ENCODE data around the gene TIGD6. TPM values are rescaled to one million over a fixed set of nuclear protein-coding genes. Genes with fewer than 3 reads are reported as not detected.

The TIGD6 gene
- total RNA-seq, 1 experiment from 2014 or later: 2.1 TPM

DNA sequence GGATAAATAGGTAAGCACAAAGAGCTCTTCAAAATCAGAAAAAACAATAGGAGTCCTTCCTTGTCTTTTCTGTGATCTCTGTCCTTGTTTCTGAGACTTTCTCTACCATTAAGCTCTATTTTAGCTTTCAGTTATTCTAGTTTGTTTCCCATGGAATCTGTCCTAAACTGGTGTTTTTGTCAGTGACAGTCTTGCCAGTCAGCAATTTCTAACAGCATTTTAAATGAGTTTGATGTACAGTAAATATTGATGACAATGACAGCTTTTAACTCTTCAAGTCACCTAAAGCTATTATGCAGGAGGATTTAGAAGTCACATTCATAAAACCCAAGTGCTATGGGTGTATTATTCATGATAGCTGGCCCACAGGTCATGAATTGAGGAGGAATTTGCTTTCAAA lies 17.9 kb downstream of the TIGD6 start:
- Histone ChIP-seq H2AFZ (ENCODE audit: low read depth, low read length, poor library complexity, severe bottlenecking) (no peak overlapping the region), H3K9me2 (ENCODE audit: insufficient read depth) (no peaks in the 10 kb centered on the region), H3K4me1 (ENCODE audit: control insufficient read depth in 1 of 2, insufficient read depth in 2 of 2, low read length in 2 of 2) (no peaks in the 10 kb centered on the region), H4K20me1 (ENCODE audit: insufficient read depth) (no peaks in the 10 kb centered on the region), H3K27ac (ENCODE audit: low read depth, low read length) (no peak overlapping the region), H3K4me2 (ENCODE audit: low read length) (no peak overlapping the region), H3K9me3 (ENCODE audit: control insufficient read depth in 1 of 2, insufficient read depth in 1 of 2, low read depth in 1 of 2, low read length in 2 of 2) (no peaks in the 10 kb centered on the region), H3K27me3 (ENCODE audit: insufficient read depth, low read length) (no peaks in the 10 kb centered on the region), H3K36me3 (ENCODE audit: control insufficient read depth in 1 of 2, insufficient read depth in 2 of 2, low read length in 2 of 2) (no peaks in the 10 kb centered on the region), H3K79me2 (ENCODE audit: insufficient read depth, low read length) (no peaks in the 10 kb centered on the region), H3K4me3 (replicated peaks in 1 of 2; ENCODE audit: low read depth in 1 of 2, low read length in 2 of 2) (no peak overlapping the region), H3K9ac (ENCODE audit: low read length) (no peak overlapping the region)
- ChIA-PET CTCF (interaction anchor here (0.9 to 1.4 kb wide), 4 partner anchors 8 to 148 kb away, joined by 3 to 8 read pairs (median 4); no protein-coding TSS in a partner anchor), POLR2A (no interaction called here), RAD21 (ENCODE audit: low non-redundant PET in 1 of 2, low total read pairs in 2 of 2, uncharacterized antibody in 2 of 2, unreplicated experiment in 2 of 2) (no interaction called here)
- ATAC-seq: no peak
- TF ChIP-seq REST (IDR thresholded peaks at IDR 0.05; ENCODE audit: low read depth): no peak
- no peak for TF ChIP-seq CBX3 (IDR thresholded peaks at IDR 0.05; ENCODE audit: low read depth)
- TF ChIP-seq, protein P1, sequence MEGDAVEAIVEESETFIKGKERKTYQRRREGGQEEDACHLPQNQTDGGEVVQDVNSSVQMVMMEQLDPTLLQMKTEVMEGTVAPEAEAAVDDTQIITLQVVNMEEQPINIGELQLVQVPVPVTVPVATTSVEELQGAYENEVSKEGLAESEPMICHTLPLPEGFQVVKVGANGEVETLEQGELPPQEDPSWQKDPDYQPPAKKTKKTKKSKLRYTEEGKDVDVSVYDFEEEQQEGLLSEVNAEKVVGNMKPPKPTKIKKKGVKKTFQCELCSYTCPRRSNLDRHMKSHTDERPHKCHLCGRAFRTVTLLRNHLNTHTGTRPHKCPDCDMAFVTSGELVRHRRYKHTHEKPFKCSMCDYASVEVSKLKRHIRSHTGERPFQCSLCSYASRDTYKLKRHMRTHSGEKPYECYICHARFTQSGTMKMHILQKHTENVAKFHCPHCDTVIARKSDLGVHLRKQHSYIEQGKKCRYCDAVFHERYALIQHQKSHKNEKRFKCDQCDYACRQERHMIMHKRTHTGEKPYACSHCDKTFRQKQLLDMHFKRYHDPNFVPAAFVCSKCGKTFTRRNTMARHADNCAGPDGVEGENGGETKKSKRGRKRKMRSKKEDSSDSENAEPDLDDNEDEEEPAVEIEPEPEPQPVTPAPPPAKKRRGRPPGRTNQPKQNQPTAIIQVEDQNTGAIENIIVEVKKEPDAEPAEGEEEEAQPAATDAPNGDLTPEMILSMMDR (IDR thresholded peaks at IDR 0.05 in 2 of 3, conservative IDR thresholded peaks at IDR 0.05 in 1 of 3; ENCODE audit: borderline replicate concordance in 1 of 3, insufficient read depth in 1 of 3, low read depth in 2 of 3, low read length in 2 of 3): no peak
- no peak for TF ChIP-seq ZNF274 (IDR thresholded peaks at IDR 0.05; ENCODE audit: low read depth, low read length)
- no peak for TF ChIP-seq SP1 (IDR thresholded peaks at IDR 0.05; ENCODE audit: low read depth)
- TF ChIP-seq ELF1 (IDR thresholded peaks at IDR 0.05; ENCODE audit: borderline replicate concordance, low read depth): no peak
- TF ChIP-seq YY1 (IDR thresholded peaks at IDR 0.05; ENCODE audit: extremely low read depth, insufficient replicate concordance, low read depth, low read length): no peak
- no peak for TF ChIP-seq SIN3A (IDR thresholded peaks at IDR 0.05; ENCODE audit: low read depth)
- TF ChIP-seq CEBPB (IDR thresholded peaks at IDR 0.05; ENCODE audit: low read depth): no peak
- TF ChIP-seq, protein P2, sequence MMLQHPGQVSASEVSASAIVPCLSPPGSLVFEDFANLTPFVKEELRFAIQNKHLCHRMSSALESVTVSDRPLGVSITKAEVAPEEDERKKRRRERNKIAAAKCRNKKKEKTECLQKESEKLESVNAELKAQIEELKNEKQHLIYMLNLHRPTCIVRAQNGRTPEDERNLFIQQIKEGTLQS (IDR thresholded peaks at IDR 0.05): no peak
- TF ChIP-seq EGR1 (IDR thresholded peaks at IDR 0.05; ENCODE audit: low read depth): no peak
- intact Hi-C loops (cut with micrococcal nuclease): no loop called here
- BruUV-seq (replicated peaks): no TSS peak
- DNase-seq (ENCODE audit: low read depth, low spot score): no peak

Data from HCT116 (cell line).